HG03039 (cell line): ENCODE data around the gene MBNL2.
"Not testable (repeated sequence)": the region's sequence is repeated elsewhere in the genome, so short reads cannot be mapped to it uniquely, and the experiment has no call there.

Source experiments
- ATAC-seq: cut with Tn5 transposase; IDR thresholded peaks from one replicate; pipeline ENCODE4 v1.9.1; 2021; ENCODE audit warnings: mild to moderate bottlenecking, moderate library complexity; ENCODE audit not compliant: unreplicated experiment

MBNL2 gene

DNA sequence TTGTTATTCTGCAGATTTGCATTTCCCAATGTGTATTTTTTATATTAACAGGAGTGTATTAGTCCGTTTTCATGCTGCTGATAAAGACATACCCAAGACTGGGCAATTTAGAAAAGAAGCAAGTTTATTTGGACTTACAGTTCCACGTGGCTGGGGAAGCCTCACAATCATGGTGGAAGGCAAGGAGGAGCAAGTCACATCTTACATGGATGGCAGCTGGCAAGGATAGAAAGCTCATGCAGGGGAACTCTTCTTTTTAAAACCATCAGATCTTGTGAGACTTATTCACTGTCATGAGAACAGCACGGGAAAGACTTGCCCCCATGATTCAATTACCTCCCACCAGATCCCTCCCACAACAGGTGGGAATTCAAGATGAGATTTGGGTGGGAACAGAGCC is 14.9 kb upstream of the MBNL2 start:
- ATAC-seq, result not testable (repeated sequence)

DNA sequence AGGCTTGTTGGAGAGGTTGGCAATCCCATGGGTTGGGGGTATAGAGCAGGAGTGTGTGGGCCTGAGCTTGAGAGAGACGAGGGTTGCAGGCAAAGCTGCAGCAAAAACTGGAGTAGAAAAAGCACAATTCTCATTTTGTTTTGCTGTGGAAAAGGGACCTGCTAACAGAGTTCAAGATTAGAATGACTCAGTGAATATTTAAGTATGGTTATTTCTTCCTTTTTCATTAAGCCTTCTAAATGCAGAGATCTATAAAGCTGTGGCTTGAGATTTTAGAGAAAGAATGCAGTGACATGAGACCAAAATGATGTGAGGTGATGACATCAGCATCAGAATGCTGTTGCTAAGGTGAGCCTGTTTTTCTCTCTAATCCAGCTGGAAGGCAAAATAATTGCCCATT is 10.8 kb upstream of the MBNL2 start:
- ATAC-seq, result no peak

DNA sequence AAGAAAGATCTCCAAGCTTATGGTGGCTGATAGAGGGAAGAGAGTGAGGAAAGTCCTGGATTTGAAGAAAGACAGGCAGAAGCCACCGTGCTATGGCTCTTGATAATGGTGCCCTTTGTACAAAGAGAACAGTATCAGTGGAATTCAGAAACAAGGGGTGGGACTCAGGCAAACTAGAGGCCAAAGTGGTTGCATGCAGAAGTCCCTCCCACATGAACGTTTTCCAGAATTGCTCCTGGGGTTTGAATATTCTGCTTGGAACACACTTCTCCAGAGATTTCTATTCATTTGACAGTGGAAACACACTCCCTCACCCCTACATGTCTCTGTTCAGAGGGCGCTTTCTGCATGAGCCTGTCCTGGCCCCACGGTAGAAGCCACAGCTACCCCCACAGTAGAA is 10.1 kb upstream of the MBNL2 start:
- ATAC-seq, result no peak

DNA sequence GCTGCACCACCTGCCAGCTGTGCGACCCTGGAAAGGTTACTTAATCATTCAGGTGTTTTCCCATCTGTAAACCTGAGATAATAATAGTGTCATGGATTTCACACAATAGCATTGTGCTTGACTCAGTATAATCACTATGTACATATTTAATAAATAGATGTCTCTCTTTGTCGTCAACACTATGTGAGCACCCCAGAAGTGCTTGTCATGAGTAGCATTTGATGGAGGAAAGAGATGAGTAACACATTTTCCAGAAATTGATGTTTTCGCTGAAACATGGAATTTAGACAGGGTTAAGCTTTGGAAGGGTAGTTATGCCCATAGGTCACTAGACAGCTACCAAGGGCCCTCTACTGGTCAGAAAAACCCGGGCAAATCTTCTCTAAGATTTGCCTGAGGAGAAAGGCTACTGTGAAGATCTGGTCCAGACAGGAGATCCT is 9.5 kb upstream of the MBNL2 start:
- no peak for ATAC-seq

DNA sequence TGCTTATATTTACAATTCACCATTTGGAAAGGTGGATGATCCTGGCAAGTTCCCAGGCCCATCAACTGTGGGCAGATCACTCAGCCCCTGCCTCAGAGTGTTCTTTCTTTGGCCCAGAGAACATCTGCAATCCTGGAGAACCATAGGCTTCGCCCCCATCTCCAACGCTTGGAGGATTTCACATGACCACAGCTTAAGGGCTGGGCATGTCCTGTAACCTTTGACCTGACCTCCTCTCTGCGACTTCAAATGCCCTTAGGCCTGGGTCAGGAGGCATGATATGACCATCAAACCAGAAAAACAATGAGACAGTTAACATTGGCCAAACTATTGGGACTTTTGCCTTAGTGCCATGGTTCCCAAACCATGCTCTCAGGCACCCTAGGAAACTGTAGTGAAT is 7.2 kb upstream of the MBNL2 start:
- ATAC-seq, result no peak

DNA sequence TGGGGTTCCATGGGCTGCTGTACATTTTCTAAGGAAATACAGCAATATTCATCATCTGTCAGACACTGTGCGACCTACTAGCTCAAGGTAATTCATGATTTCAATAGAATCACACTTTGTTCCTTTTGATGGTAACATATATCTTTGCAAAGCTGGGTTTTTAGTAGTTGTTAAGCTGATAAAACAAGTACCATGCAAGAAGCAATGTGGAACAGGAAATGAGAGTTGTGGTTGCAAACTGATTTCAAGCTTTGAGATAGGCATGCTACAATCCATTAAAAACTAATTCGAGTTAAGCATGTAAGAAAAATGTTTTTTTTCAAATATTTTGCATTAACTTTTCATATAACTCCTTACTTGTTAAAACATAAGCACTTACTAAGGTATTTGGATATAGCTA is 6.8 kb upstream of the MBNL2 start:
- ATAC-seq, result no peak

DNA sequence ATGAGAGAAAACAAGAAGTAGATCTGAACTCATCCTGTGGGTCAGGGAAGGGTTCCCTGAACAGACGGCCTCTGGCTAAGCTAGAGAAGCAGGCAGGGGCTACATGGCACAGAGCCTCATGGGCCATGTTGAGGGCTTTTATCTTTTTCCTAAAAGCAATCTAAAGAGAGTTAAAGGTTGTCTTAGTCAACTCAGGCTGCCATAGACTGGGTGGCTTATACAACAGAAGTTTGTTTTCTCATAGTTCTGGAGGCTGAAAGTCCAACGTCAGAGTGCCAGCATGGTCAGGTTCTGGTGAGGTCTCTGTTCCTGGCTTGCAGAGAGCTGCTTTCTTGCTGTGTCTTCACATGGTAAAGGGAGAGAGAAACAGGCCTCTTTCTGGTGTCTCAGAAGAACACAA is 2.9 kb upstream of the MBNL2 start:
- no peak for ATAC-seq

DNA sequence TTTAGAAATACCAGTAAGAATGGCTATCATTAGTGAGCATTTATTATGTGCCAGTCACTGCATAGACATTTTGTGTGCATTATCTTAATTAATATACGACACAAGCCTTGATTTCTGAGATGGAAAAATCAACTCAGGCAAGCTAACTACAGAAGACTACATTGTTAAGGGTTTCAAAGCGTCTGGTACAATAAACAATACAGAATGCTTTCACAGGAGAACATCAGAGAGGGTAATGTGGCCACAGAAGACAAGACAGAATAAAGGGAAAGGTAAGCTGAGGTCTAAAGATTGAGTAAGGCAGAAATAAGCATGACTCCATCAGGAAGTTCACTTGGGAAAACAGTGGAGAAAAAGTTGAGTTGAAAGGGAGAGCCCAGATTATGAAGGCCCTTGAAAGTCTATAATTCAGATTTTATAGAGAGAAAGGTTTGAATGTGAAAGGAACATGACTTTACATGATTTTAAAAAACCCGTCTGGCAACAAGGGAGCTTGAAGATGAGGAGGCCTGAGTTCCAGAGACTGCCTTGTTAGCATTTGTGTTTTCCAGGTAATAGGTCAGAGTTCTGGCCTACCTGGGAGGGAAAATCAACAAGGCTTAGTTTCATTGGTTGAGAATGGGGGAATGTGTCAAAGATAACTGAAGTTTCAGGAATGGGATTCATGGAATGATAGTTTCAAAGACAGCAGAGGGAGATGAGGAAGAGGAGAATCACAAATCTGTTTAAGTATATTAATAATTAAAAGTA is 1.8 kb upstream of the MBNL2 start:
- ATAC-seq, result no peak

DNA sequence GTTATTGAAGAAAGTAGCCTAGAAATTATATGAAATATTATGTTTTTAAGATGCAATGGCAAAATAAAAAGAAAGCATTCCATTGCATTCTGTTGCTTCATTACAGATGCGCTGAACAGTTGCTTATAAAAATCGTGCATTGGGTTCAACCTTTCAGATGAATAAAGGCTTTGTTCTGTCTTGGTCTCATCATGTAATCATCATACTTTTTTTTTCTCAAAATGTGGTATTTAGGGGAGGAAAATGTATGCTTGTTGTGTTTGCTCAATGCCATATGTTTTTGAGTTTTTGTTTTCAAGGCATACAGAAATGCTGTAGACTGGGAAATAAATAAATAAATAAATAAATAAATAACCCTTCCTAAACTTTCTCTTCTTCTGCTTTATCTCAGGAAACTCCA is 1.1 kb upstream of the MBNL2 start:
- no peak for ATAC-seq

DNA sequence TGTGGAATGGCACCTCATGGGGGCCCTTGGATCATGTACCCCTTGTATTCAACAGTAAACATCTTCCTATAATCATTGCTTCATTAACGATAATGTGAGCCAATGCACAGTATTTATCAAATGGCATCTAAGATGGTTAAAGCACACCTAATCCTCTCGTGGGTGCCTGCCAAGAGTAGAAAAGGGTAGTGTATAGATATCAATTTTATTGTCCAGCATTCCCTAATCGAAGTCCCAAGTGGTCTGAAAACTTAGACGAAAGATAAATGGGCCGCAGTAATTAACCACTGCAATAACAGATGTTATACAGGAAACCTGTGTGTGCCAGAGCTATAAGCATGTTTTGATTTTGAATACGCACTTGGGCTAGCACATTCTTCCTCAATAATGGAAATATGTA is 667 bp upstream of the MBNL2 start:
- ATAC-seq, result no peak

DNA sequence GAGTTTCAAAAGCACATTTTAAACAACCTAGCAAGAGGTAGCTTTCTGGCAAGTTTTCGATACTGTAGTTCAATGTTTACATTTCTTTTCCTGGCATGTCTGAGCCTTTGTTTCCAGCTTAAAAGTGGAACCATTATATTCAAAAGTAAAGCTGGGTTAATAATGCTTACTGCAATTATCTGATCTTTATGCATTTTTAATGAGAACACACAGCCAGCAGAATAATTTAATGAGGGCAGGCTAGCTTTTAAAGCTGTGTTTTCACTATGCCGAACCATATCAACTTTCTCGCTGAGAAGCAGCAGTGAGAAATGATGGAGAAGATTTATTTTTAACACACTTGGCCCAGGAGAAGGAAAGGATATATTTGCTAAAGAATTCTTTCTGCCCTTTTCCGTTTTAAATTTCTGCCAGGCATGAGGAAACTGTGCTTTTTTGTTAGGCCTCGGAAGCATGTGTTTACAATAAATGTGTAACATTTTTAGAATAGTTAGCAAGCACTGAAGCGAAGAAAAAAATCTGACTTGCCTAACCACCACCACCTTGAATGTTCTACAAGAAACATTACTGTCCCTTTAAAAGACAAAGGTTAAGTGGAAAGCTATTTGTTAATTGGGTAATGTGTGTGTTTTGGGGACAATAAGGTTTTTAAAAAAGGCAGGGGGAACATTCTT is 1.0 kb downstream of the MBNL2 start:
- ATAC-seq, result no peak

DNA sequence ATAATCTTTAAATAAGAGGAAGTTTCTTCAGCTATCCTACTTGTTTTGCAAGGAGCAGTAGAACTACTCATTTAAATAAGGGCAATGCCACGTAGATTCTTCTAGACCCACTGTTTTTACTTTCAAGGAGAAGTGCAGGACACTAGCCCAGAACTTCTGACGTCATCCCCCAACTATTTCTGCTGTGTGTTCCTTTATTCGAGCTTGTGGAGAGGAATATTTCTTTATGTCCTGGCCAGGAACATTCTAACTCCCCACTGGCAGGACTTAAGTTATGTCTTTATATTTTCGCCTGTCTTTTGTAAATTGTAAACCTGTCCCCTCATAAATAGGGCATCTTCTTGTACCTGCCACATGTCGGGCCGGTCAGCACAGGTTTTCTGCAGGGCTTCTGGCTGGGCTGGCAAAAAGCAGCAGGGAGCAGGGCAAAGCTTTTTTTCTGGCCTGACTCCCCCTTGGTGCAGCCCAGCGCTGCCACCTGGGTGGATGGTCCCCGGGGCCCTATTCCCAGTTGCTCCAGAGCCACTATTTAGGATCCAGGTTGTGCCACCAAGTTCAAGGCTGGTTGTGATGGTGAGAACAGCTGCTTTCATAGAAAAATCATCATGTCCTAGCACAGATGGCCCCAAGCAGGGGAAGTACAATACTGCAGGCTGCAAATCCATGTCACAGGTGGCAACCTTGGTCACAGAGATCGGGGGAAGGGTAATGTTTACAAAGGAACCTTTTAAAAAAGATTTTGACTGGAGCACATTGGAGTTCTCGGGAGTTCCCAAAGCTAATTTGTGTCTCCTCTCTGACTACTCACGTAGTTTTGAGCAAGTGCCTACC is 1.8 kb downstream of the MBNL2 start:
- ATAC-seq, result no peak

DNA sequence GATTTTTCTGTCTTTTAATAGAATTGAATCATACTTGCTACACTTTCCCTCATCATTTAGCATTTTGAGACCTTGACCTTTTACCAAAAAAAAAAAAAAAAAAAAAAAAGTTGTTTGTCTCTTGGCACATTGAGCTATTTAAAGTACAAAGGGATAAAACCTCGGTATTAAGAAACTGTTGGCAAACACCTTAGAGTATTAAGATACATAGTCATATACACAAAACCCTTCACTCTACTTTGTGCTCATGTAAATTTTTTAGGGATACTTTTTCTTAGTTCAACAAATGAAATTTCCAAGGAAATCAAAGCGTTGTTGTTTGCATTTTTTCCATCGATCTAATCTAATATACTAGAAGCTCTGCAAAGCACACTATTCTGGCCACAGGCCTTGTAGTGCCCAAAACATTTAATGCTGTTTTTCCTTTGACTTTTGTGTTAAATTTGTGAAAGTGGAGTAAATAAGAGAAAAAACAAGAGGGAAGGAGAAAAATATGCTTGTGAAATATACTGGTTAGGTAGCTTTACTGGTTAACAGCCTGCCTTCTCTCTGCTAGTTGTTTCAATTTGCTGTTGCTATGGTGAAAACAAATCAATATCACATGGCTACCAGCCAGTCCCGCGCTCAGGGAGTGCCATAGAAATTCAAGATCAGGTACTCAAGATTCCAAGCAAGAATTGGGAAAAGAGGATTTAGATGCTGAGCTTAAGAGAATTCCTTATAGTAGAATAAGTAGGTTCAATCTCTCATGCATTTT is 2.6 kb downstream of the MBNL2 start:
- ATAC-seq, result no peak

DNA sequence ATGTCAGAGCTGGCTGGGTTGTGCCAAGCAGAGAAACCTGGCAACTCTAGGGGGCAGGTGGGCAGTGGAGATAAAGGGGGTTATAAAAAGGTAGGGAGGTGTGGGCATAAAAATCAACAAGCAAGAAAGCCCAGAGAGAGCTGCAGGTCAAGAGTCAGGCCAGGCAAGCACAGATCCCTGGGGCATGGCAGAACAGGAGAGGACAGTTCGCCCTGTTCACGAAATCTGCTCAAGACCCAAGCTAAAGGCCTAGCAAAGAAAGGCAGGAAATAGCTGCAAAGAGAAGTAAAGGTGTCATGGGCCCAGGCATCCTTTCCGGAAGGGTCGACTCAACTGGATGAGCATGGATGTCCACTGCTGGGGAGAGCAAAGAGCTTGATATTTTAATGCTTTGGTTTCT is 3.4 kb downstream of the MBNL2 start:
- ATAC-seq, result no peak

DNA sequence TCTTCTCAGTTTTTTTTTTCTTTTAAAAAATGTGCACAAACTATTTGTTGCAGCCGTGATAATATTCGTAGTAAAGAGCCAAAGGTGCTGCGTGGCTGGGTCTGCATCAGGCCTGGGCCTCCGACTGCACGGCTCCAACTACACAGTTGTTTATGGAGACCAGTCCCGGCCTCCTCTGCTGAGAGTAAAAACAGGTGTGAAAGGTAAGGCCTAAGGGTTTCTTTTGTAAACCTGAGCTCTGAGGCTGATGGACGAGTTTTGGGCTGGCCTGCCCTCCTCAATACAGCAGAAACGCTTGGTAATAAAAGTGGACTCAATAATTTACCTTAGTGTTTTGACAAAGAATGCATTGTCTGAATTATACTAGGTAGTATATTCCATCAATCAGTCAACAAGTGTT is 3.9 kb downstream of the MBNL2 start:
- no peak for ATAC-seq

DNA sequence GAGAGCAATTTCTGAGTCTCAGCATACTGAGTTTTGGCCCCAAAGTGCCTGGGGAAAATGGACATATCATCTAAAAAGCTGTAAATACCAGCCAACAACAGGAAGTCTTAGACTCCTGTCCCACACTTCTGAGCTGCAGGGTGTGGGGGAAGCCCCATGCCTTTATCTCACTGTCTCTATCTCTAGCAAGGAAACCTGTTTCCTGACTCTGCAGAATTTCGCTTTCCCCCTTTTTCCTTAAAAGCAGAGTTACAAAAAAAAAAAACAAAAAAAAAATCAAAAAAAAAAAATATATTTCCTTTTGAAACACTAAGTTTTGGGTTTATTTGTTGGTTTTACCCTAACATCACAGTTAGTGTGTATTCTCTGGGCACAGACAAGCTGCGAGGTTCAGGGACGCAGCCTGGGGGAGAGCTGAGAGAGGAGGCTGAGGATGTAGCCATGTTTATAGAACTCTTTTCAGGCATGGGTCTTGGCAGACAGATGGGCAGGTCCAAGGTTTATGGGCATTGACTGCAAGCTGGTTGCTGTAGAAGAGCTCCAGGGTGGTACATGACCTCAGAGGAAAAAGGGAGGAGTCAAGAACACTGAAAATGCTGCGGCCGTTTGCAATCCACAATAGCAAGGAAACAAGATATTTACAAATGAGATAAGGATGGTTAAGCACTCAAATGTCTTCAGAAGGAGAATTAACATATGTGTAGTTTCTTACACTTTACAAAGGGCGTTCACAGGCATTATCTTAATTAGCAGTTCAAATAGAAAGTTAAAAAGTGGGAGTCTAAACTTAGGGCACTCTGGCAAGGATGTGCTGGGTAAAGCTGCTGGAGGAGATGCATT is 4.9 kb downstream of the MBNL2 start:
- ATAC-seq, result peak; percentile 42

DNA sequence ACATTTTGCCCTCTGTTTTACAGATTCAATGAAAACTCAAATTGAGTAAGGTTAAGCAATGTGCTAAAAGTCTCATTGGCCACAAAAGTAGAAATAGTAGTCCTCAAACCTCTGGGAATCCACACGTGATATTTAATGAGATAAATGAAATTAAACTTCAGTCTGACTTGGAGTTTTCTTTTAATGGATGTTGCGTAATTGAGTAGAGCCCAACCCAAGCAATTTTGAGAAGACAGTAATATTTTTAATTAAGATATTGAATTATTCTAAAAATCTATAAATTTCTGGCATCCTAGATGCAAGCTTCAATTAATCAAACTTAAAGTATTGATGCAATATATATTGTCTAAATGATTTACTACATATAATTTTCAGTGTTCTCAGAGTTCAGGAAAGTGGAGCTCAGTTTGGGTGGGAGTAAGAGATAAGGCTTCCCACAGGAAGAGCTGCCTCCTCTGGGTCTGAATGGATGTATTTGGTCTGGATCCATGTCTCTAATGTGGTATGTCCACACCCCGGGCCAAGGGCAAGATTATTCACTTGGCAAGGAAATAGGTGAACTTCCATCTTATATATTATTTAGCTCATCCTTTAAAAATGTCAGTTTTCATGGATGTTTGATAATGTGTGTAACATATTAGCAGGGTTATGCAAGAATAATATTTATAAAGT is 6.9 kb downstream of the MBNL2 start:
- ATAC-seq, result no peak

DNA sequence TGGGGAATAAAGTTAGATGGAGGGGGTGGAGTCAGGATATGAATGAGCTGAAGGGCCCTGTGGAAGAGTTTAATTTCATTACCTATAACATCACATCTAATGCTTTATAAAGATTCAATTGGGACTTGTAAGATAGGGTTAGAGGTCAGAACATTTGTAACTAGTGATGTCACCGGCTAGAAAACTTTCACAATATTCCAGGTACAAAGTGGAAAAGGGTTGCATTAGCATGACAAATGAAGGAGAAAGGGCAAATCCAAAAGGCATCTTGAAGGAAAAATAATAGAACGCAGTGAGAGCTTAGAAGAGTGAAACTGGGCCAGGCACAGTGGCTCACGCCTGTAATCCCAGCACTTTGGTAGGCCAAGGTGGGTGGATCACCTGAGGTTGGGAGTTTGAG is 7.6 kb downstream of the MBNL2 start:
- ATAC-seq, result no peak

DNA sequence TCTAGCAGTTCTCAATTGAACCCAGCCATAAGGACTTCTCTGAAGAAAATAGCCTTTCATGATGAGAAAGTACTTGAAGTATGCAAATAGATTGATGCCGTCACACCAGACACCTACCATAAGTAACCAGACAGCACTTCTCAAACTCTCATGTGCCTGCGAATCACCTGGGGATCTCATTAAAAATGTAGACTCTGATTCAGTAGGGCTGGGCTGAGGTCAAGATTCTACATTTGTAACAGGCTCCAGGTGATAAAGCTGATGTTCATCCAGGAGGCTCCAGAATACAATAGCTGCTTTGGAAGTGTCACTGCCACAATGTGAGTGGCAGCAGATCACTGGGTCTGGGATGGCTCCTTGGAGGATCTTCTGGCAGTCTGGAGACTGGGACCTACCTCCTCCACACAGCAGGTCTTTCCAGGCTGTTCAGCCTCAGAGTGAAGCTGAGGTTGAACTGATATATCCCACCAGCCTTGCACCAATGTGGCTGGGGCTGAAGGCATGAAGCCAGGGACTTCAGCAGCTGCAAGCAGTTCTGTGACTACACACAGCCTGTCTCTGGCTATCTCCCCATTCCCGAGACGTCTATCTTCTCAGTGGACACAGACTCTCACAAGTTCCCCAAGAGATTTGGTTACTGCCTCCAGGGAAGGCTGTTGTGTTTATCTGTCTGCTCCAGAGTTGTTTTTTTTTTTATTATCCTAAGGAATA is 9.1 kb downstream of the MBNL2 start:
- no peak for ATAC-seq
